SK-N-SH treated with all-trans-retinoic acid at 6 μM for 48 hours (cell line): ENCODE results near the gene VPS13D.

ENCODE experiments used
- ATAC-seq: fragments of 200-7000 bp; cut with Tn5 transposase; 3 replicates; pipeline ENCODE4 v1.9.1; 2020; ENCODE audit warnings: mild to moderate bottlenecking, moderate library complexity
- ARNTL ChIP-seq: fragments of 450-650 bp; formaldehyde crosslinking; IDR thresholded peaks from 2 replicates; pipeline ENCODE4 v1.5.0; 2020; ENCODE audit warnings: low read depth, mild to moderate bottlenecking, moderate library complexity, borderline replicate concordance
- BACH2 ChIP-seq: fragments of 250-450 bp; sonication (Bioruptor Pico); IDR thresholded peaks from 2 replicates; pipeline ENCODE4 v1.9.0; 2021; ENCODE audit warnings: mild to moderate bottlenecking, borderline replicate concordance
- CREB5 ChIP-seq: fragments of 250-450 bp; sonication (Bioruptor Pico); IDR thresholded peaks from 2 replicates; pipeline ENCODE4 v1.5.1; 2020; ENCODE audit warnings: low read depth, mild to moderate bottlenecking, moderate library complexity
- CSDC2 ChIP-seq: fragments of 250-450 bp; sonication (Bioruptor Pico); IDR thresholded peaks from 2 replicates; pipeline ENCODE4 v1.5.0; 2020; ENCODE audit warnings: mild to moderate bottlenecking, moderate library complexity
- CSRNP3 ChIP-seq: fragments of 250-450 bp; sonication (Bioruptor Pico); IDR thresholded peaks from 2 replicates; pipeline ENCODE4 v1.5.1; 2021; ENCODE audit warnings: mild to moderate bottlenecking, moderate library complexity
- ESRRG ChIP-seq: fragments of 250-450 bp; sonication (Bioruptor Pico); IDR thresholded peaks from 2 replicates; pipeline ENCODE4 v1.6.1; 2021; ENCODE audit warnings: mild to moderate bottlenecking
- GLIS3 ChIP-seq: fragments of 250-450 bp; sonication (Bioruptor Pico); IDR thresholded peaks from 2 replicates; pipeline ENCODE4 v1.5.0; 2020; ENCODE audit warnings: mild to moderate bottlenecking, moderate library complexity
- ISL1 ChIP-seq: fragments of 250-450 bp; sonication (Bioruptor Pico); IDR thresholded peaks from 2 replicates; pipeline ENCODE4 v2.1.2; 2022; ENCODE audit warnings: mild to moderate bottlenecking, moderate library complexity
- OSR1 ChIP-seq: fragments of 250-450 bp; sonication (Bioruptor Pico); IDR thresholded peaks from 2 replicates; pipeline ENCODE4 v1.8.0; 2022; ENCODE audit warnings: moderate library complexity, mild to moderate bottlenecking, inconsistent platforms
- PATZ1 ChIP-seq: fragments of 250-450 bp; sonication (Bioruptor Pico); IDR thresholded peaks from 2 replicates; pipeline ENCODE4 v1.8.0; 2020; ENCODE audit warnings: mild to moderate bottlenecking, moderate library complexity, borderline replicate concordance
- POU6F1 ChIP-seq: fragments of 250-450 bp; sonication (Bioruptor Pico); IDR thresholded peaks from 2 replicates; pipeline ENCODE4 v1.8.0; 2021; ENCODE audit warnings: low read depth, mild to moderate bottlenecking, moderate library complexity, borderline replicate concordance
- PPARA ChIP-seq: fragments of 250-450 bp; sonication (Bioruptor Pico); IDR thresholded peaks from 2 replicates; pipeline ENCODE4 v1.5.0; 2020; ENCODE audit warnings: mild to moderate bottlenecking, borderline replicate concordance
- SNAI2 ChIP-seq: fragments of 250-450 bp; sonication (Bioruptor Pico); IDR thresholded peaks from 2 replicates; pipeline ENCODE4 v1.5.0; 2020; ENCODE audit warnings: mild to moderate bottlenecking, moderate library complexity
- TOX ChIP-seq: fragments of 250-450 bp; sonication (Bioruptor Pico); IDR thresholded peaks from 2 replicates; pipeline ENCODE4 v1.8.0; 2021; ENCODE audit warnings: mild to moderate bottlenecking, moderate library complexity, borderline replicate concordance
- TSHZ2 ChIP-seq: fragments of 250-450 bp; sonication (Bioruptor Pico); IDR thresholded peaks from 2 replicates; pipeline ENCODE4 v1.5.0; 2020; ENCODE audit warnings: mild to moderate bottlenecking, moderate library complexity
- ZC3H10 ChIP-seq: fragments of 250-450 bp; sonication (Bioruptor Pico); IDR thresholded peaks from 2 replicates; pipeline ENCODE4 v1.5.1; 2021; ENCODE audit warnings: mild to moderate bottlenecking, moderate library complexity
- ZFP3 ChIP-seq: fragments of 250-450 bp; sonication (Bioruptor Pico); IDR thresholded peaks from 2 replicates; pipeline ENCODE4 v1.5.0; 2020; ENCODE audit warnings: mild to moderate bottlenecking, moderate library complexity
- ZFP30 ChIP-seq: fragments of 450-650 bp; formaldehyde crosslinking; IDR thresholded peaks from 2 replicates; pipeline ENCODE4 v1.5.0; 2022; ENCODE audit warnings: mild to moderate bottlenecking, moderate library complexity
- ZNF565 ChIP-seq: fragments of 450-650 bp; formaldehyde crosslinking; conservative IDR thresholded peaks from 2 replicates; pipeline ENCODE4 v1.5.0; 2020; ENCODE audit warnings: low read depth, mild to moderate bottlenecking, moderate library complexity
- ZNF70 ChIP-seq: fragments of 450-650 bp; formaldehyde crosslinking; IDR thresholded peaks from 2 replicates; pipeline ENCODE4 v1.5.0; 2020; ENCODE audit warnings: mild to moderate bottlenecking, moderate library complexity

Gene VPS13D

GRCh38 chr1:12343823-12344487 is 114.1 kb downstream of the VPS13D start:
- no peak for TF ChIP-seq PPARA (CRISPR knock-in tag)
- ATAC-seq = no peak

GRCh38 chr1:12344596-12345349 is 114.9 kb downstream of the VPS13D start:
- TF ChIP-seq ZNF565 (CRISPR knock-in tag) (no peak), SNAI2 (CRISPR knock-in tag) (no peak), GLIS3 (CRISPR knock-in tag) (no peak), OSR1 (CRISPR knock-in tag) (no peak), BACH2 (no peak), ESRRG (CRISPR knock-in tag) (no peak), ZC3H10 (CRISPR knock-in tag) (no peak), ZFP30 (CRISPR knock-in tag) (no peak), ZFP3 (CRISPR knock-in tag) (no peak), ZNF70 (CRISPR knock-in tag) (no peak), TOX (CRISPR knock-in tag) (no peak), CSRNP3 (no peak), ARNTL (CRISPR knock-in tag) (no peak), CREB5 (no peak), POU6F1 (no peak), CSDC2 (no peak), ISL1 (CRISPR knock-in tag) (no peak), PATZ1 (no peak), TSHZ2 (CRISPR knock-in tag) (no peak), PPARA (CRISPR knock-in tag) (no peak)
- no peak for ATAC-seq
